ENCODE measurements around the gene IQSEC1. TPM values are rescaled to one million over a fixed set of nuclear protein-coding genes. Genes with fewer than 3 reads are reported as not detected.

The IQSEC1 gene
- polyA plus RNA-seq, 2 of the 4 experiments (the other 2 are of a cell fraction): 3.7 to 10.7 TPM

DNA sequence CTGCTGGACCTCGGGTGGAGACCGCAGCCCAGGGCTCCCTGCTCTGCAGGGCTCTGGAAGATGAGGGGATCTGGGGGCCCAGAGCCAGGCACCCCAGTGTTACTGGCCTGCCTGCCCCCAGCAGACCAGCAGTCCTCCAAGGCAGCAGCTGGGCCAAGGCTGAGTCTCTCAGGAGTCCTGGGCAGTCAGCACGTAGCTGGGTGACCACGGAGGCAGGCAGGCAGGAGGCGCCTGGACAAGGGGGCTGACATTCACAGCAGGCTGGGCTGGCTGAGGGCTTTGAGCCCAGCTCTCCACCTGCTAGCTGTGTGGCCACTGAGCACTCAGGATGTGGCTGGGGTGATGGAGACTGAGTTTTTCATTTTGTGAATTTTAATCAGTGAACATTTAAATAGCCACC lies 67.9 kb downstream of the IQSEC1 start:
- Histone ChIP-seq H3K4me3 (no peak overlapping the region), H3K9me3 (no peaks in the 10 kb centered on the region), H3K27ac (no peak overlapping the region), H3K4me2 (no peak overlapping the region), H3K4me1 (no peaks in the 10 kb centered on the region)
- ChIA-PET CTCF (interaction anchor here (0.6 to 5.3 kb wide), 6 partner anchors 8 to 159 kb away, joined by 3 to 56 read pairs (median 4); no protein-coding TSS in a partner anchor), POLR2A (no interaction called here)
- WGBS (ENCODE audit: missing lambda C conversion rate): 82% methylated on average over 3 of the region's 5 CpGs
- ATAC-seq (peak in 1 of 2 experiments; percentile 28; a peak in 3 of 6 replicates), FAIRE-seq (no peak), DNase-seq (ENCODE audit: low read depth in 1 of 2, low spot score in 1 of 2) (no peak)
- TF ChIP-seq, protein P1, sequence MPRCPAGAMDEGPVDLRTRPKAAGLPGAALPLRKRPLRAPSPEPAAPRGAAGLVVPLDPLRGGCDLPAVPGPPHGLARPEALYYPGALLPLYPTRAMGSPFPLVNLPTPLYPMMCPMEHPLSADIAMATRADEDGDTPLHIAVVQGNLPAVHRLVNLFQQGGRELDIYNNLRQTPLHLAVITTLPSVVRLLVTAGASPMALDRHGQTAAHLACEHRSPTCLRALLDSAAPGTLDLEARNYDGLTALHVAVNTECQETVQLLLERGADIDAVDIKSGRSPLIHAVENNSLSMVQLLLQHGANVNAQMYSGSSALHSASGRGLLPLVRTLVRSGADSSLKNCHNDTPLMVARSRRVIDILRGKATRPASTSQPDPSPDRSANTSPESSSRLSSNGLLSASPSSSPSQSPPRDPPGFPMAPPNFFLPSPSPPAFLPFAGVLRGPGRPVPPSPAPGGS (IDR thresholded peaks at IDR 0.05): no peak

DNA sequence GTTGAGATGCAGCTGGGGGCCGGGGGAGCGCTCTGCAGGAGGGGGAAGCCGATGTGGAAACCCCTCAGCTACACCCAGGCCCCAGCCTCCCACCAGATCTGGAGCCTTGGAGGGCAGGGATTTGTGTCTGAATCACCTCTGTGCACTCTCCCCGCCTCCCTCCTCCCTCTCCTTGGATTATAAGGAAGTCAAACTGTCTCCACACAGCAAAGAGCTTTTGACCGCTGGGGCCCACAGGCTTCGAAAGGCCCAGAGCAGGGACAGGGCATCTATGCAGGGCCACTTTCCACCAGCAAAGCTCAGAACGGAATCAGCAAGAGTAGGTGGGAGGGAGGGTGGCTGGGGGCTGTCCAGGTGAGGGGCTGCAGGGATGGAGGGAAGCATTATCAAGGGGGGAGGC lies 68.9 kb downstream of the IQSEC1 start:
- TF ChIP-seq SREBF2 (IDR thresholded peaks at IDR 0.05) (no peak), HOXB5 (CRISPR knock-in tag; IDR thresholded peaks at IDR 0.05) (no peak), CHD2 (IDR thresholded peaks at IDR 0.05; ENCODE audit: low read length, partially characterized antibody) (no peak), SMC3 (IDR thresholded peaks at IDR 0.05) (no peak), JUNB (IDR thresholded peaks at IDR 0.05) (no peak)
- TF ChIP-seq, protein P2, sequence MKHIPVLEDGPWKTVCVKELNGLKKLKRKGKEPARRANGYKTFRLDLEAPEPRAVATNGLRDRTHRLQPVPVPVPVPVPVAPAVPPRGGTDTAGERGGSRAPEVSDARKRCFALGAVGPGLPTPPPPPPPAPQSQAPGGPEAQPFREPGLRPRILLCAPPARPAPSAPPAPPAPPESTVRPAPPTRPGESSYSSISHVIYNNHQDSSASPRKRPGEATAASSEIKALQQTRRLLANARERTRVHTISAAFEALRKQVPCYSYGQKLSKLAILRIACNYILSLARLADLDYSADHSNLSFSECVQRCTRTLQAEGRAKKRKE (CRISPR knock-in tag; IDR thresholded peaks at IDR 0.05; ENCODE audit: low read depth): no peak
- TF ChIP-seq, protein P3, sequence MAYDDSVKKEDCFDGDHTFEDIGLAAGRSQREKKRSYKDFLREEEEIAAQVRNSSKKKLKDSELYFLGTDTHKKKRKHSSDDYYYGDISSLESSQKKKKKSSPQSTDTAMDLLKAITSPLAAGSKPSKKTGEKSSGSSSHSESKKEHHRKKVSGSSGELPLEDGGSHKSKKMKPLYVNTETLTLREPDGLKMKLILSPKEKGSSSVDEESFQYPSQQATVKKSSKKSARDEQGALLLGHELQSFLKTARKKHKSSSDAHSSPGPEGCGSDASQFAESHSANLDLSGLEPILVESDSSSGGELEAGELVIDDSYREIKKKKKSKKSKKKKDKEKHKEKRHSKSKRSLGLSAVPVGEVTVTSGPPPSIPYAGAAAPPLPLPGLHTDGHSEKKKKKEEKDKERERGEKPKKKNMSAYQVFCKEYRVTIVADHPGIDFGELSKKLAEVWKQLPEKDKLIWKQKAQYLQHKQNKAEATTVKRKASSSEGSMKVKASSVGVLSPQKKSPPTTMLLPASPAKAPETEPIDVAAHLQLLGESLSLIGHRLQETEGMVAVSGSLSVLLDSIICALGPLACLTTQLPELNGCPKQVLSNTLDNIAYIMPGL (CRISPR knock-in tag; IDR thresholded peaks at IDR 0.05; ENCODE audit: borderline replicate concordance): no peak
- CTCF ChIA-PET: interaction anchor here (0.6 to 5.3 kb wide), 6 partner anchors 9 to 441 kb away, joined by 3 to 56 read pairs (median 4); no protein-coding TSS in a partner anchor
- no peak for ATAC-seq
- POLR2A ChIA-PET: no interaction called here
- no peak for DNase-seq (ENCODE audit: low read depth in 1 of 2, low spot score in 1 of 2)
- no peak overlapping the region for H3K27ac ChIP-seq
- H3K4me1 ChIP-seq: no peaks in the 10 kb centered on the region
- H3K9me3 ChIP-seq: no peaks in the 10 kb centered on the region
- FAIRE-seq: no peak
- 57% methylated on average over 7 of the region's 7 CpGs for WGBS (ENCODE audit: missing lambda C conversion rate)
- no peak overlapping the region for H3K4me2 ChIP-seq
- no peak overlapping the region for H3K4me3 ChIP-seq

DNA sequence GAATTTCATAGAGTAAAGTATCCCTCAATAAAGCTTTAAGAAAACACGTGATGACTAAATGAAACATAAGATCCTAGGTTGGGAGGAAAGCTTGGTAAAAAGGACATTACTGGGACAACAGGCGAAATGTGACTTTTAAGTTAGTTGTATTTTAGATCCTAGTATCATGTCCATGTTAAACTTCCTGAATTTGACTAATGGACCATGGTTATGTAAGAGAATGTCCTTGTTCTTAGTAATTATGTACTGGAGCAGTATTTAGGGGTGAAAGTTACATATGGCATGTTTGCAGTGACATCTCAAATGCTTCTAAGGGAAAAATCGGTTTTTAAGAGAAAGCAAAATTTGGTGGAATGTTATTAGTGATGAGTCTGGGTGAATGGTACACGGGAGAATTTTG lies 69.6 kb downstream of the IQSEC1 start:
- no peak overlapping the region for H3K4me3 ChIP-seq
- no peaks in the 10 kb centered on the region for H3K9me3 ChIP-seq
- POLR2A ChIA-PET: no interaction called here
- no peak overlapping the region for H3K27ac ChIP-seq
- no peak overlapping the region for H3K4me2 ChIP-seq
- TF ChIP-seq SMC3 (IDR thresholded peaks at IDR 0.05): no peak
- no peak for TF ChIP-seq POLR2AphosphoS2 (conservative IDR thresholded peaks at IDR 0.05; ENCODE audit: low read length)
- TF ChIP-seq POLR2A (IDR thresholded peaks at IDR 0.05; ENCODE audit: low read length): no peak
- TF ChIP-seq, protein P3 (CRISPR knock-in tag; IDR thresholded peaks at IDR 0.05; ENCODE audit: borderline replicate concordance): no peak
- TF ChIP-seq GATA3 (IDR thresholded peaks at IDR 0.05; ENCODE audit: borderline replicate concordance): no peak
- TF ChIP-seq, protein P4, sequence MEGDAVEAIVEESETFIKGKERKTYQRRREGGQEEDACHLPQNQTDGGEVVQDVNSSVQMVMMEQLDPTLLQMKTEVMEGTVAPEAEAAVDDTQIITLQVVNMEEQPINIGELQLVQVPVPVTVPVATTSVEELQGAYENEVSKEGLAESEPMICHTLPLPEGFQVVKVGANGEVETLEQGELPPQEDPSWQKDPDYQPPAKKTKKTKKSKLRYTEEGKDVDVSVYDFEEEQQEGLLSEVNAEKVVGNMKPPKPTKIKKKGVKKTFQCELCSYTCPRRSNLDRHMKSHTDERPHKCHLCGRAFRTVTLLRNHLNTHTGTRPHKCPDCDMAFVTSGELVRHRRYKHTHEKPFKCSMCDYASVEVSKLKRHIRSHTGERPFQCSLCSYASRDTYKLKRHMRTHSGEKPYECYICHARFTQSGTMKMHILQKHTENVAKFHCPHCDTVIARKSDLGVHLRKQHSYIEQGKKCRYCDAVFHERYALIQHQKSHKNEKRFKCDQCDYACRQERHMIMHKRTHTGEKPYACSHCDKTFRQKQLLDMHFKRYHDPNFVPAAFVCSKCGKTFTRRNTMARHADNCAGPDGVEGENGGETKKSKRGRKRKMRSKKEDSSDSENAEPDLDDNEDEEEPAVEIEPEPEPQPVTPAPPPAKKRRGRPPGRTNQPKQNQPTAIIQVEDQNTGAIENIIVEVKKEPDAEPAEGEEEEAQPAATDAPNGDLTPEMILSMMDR (IDR thresholded peaks at IDR 0.05): no peak
- no peak for TF ChIP-seq CBX8 (IDR thresholded peaks at IDR 0.05)
- no peak for TF ChIP-seq CHD4 (IDR thresholded peaks at IDR 0.05; ENCODE audit: borderline replicate concordance)
- no peak for TF ChIP-seq RNF2 (IDR thresholded peaks at IDR 0.05; ENCODE audit: borderline replicate concordance, low read depth)
- CTCF ChIA-PET: interaction anchor here (0.7 to 1.7 kb wide), 6 partner anchors 9 to 161 kb away, joined by 3 to 4 read pairs (median 4); no protein-coding TSS in a partner anchor
- 46% methylated on average over 4 of the region's 4 CpGs for WGBS (ENCODE audit: missing lambda C conversion rate)
- no peak for ATAC-seq
- DNase-seq (ENCODE audit: low read depth in 1 of 2, low spot score in 1 of 2): no peak
- H3K4me1 ChIP-seq: no peaks in the 10 kb centered on the region
- no peak for FAIRE-seq

Measured in A549 (cell line).